Measurements from ENCODE around the gene BEST4. TPM values are rescaled to one million over a fixed set of nuclear protein-coding genes. Genes with fewer than 3 reads are reported as not detected.

BEST4 gene
- total and polyA plus RNA-seq, 2 of the 13 experiments (the other 11 are each of a cell fraction or from before 2014, with no cell fraction given): 0.77 to 1.4 TPM

- H3K4me2 ChIP-seq (ENCODE audit: low read depth, low read length): no peak overlapping the region
- WGBS (ENCODE audit: low lambda C conversion rate): 97% methylated on average over 43 of the region's 48 CpGs
- H3K4me3 ChIP-seq (replicated peaks in 1 of 3; ENCODE audit: insufficient read depth in 1 of 3, low read depth in 2 of 3, low read length in 3 of 3): no peak overlapping the region
- peaks cover 11% of the 10 kb centered on the region for H3K79me2 ChIP-seq (ENCODE audit: insufficient read depth, low read length)
- DNase-seq (ENCODE audit: low spot score): no peak
- no peak overlapping the region for H3K9ac ChIP-seq (ENCODE audit: insufficient read depth, low read depth, low read length)
- no peak overlapping the region for H3K27ac ChIP-seq (ENCODE audit: extremely low read length, insufficient read depth, low read length)
- no peaks in the 10 kb centered on the region for H3K27me3 ChIP-seq (ENCODE audit: control insufficient read depth in 1 of 2, insufficient read depth in 2 of 2, low read length in 2 of 2)
- ATAC-seq: no peak
- no peaks in the 10 kb centered on the region for H3K9me3 ChIP-seq (ENCODE audit: low read length)
- POLR2A ChIA-PET: interaction anchor here (1.5 to 12.9 kb wide), 2 partner anchors 9 to 13 kb away, joined by 4 to 570 read pairs; partner anchors contain the start of gene PLK3
- H3K36me3 ChIP-seq (replicated peaks in 1 of 2; ENCODE audit: control insufficient read depth in 1 of 2, insufficient read depth in 2 of 2, low read length in 2 of 2): no peaks in the 10 kb centered on the region
- peak; percentile 31 for TF ChIP-seq AGO2 (optimal IDR thresholded peaks at IDR 0.05; ENCODE audit: low read depth, low read length)
- no peak for TF ChIP-seq KLF11 (CRISPR knock-in tag; IDR thresholded peaks at IDR 0.05)
- TF ChIP-seq ETV6 (CRISPR knock-in tag; conservative IDR thresholded peaks at IDR 0.05): no peak
- TF ChIP-seq CSRNP1 (CRISPR knock-in tag; IDR thresholded peaks at IDR 0.05): no peak
- TF ChIP-seq NAIF1 (CRISPR knock-in tag; IDR thresholded peaks at IDR 0.05; ENCODE audit: borderline replicate concordance): no peak
- TF ChIP-seq TMF1 (CRISPR knock-in tag; IDR thresholded peaks at IDR 0.05; ENCODE audit: low read depth): no peak
- TF ChIP-seq MTA1 (CRISPR knock-in tag; IDR thresholded peaks at IDR 0.05; ENCODE audit: borderline replicate concordance): 0 out of 2 replicates have a peak, but pooled peaks have one; percentile 29
- no peak for TF ChIP-seq ZNF749 (CRISPR knock-in tag; IDR thresholded peaks at IDR 0.05; ENCODE audit: borderline replicate concordance)
- no peak for TF ChIP-seq DRAP1 (CRISPR knock-in tag; IDR thresholded peaks at IDR 0.05)
- TF ChIP-seq ATF6 (CRISPR knock-in tag; conservative IDR thresholded peaks at IDR 0.05): no peak
- TF ChIP-seq RARG (CRISPR knock-in tag; IDR thresholded peaks at IDR 0.05; ENCODE audit: low read depth): no peak
- TF ChIP-seq ZBTB33 (CRISPR knock-in tag; IDR thresholded peaks at IDR 0.05): no peak
- TF ChIP-seq RBFOX2 (IDR thresholded peaks at IDR 0.05; ENCODE audit: low read depth, low read length): peak; percentile 63; the same call in 1 of the 2 replicates
- TF ChIP-seq DNMT1 (CRISPR knock-in tag; IDR thresholded peaks at IDR 0.05): no peak
- no peak for TF ChIP-seq STAT5B (CRISPR knock-in tag; IDR thresholded peaks at IDR 0.05)
- no peak for TF ChIP-seq KMT2B (CRISPR knock-in tag; IDR thresholded peaks at IDR 0.05)
- no peak for TF ChIP-seq ZNF614 (CRISPR knock-in tag; IDR thresholded peaks at IDR 0.05; ENCODE audit: borderline replicate concordance)
- no TSS peak for BruUV-seq (replicated peaks)
- no peak for FAIRE-seq
- in situ Hi-C loops (cut with HindIII; ENCODE audit: extremely low pct_ligation_motif_present, low pct_unique_long_range_greater_than_20kb): no loop called here
- H3K4me1 ChIP-seq (ENCODE audit: insufficient read depth, low read length): peaks cover 53% of the 10 kb centered on the region
- intact Hi-C loops (cut with micrococcal nuclease; ENCODE audit: unreplicated experiment): no loop called here
- no peak overlapping the region for H2AFZ ChIP-seq (ENCODE audit: low read length)
- CTCF ChIA-PET (ENCODE audit: low intra/inter-chr PET ratio, low total read pairs): no interaction called here
- no peaks in the 10 kb centered on the region for H4K20me1 ChIP-seq (ENCODE audit: insufficient read depth, low read length)
Measured at GRCh38 chr1:44812822-44813543, 25.0 kb upstream of the BEST4 start.

Measured in HepG2 (cell line).